ENCODE results near the gene MTR.

Gene MTR

DNA sequence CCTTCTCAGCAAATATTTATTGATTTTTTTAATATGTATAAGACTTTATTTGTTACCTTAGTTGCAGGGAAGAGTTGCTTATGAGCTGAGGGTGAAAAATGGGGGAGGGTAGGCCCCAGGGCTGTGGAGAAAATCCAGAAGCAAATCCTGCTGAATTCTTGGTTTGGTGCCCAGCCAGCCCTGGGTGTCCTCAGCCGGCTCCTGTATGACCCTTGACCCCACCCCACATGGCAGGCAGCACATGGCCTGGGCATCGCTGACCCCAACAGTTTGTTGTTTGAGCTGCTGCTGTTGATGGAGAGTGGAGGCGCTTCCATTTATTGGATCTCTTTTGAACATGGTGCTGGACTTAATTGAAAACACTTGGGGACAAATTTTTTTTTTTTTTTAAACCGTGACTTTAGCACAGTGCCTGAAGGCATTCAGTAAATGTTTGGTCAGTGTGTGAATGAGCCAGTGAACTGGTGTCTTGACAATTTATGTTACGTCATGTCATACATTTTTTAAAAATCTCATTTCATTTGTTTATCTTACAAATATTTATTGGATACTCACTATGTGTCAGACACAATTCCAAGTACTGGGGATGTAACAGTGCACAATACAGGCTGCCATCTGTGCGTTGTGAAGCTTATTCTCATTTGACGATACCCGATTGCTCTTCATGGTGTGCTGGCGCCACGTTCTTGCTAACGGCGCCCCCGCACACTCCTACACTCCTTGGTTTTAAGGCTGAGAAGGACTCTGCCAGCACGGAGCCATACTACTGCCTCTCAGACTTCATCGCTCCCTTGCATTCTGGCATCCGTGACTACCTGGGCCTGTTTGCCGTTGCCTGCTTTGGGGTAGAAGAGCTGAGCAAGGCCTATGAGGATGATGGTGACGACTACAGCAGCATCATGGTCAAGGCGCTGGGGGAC, 98.8 kb downstream of the MTR start:
- no peaks in the 10 kb centered on the region for H3K4me1 ChIP-seq (ENCODE audit: control extremely low read depth in 1 of 4, control insufficient read depth in 4 of 4, insufficient read depth in 4 of 4, low read length in 3 of 4)
- ChIA-PET POLR2A (interaction anchor here (0.6 kb wide), 1 partner anchor 333 kb away, joined by 5 read pairs; no protein-coding TSS in a partner anchor), CTCF (interaction anchor here (0.6 to 0.7 kb wide), 2 partner anchors 428 to 1376 kb away, joined by 3 read pairs; no protein-coding TSS in a partner anchor)
- H3K27ac ChIP-seq (ENCODE audit: insufficient read depth in 1 of 2, low read depth in 1 of 2, low read length in 2 of 2, poor library complexity in 1 of 2, severe bottlenecking in 2 of 2): no peak overlapping the region
- DNase-seq: no peak
- H3K9me3 ChIP-seq (ENCODE audit: control extremely low read depth in 1 of 5, control insufficient read depth in 4 of 5, insufficient read depth in 2 of 5, low read depth in 1 of 5, low read length in 4 of 5): no peaks in the 10 kb centered on the region
- 92% methylated on average over 14 of the region's 19 CpGs for WGBS (ENCODE audit: insufficient coverage)
- no peaks in the 10 kb centered on the region for H3K27me3 ChIP-seq (replicated peaks in 2 of 5; ENCODE audit: control insufficient read depth in 4 of 5, insufficient read depth in 5 of 5, low read length in 4 of 5)
- H3K36me3 ChIP-seq (ENCODE audit: control insufficient read depth in 4 of 4, insufficient read depth in 4 of 4, low read length in 3 of 4): peaks cover 16 to 96% (median 74%) of the 10 kb centered on the region in 4 experiments
- H3K4me3 ChIP-seq (ENCODE audit: control insufficient read depth in 1 of 7, extremely low read depth in 1 of 7, insufficient read depth in 4 of 7, low read depth in 2 of 7, low read length in 6 of 7): no peak overlapping the region

DNA sequence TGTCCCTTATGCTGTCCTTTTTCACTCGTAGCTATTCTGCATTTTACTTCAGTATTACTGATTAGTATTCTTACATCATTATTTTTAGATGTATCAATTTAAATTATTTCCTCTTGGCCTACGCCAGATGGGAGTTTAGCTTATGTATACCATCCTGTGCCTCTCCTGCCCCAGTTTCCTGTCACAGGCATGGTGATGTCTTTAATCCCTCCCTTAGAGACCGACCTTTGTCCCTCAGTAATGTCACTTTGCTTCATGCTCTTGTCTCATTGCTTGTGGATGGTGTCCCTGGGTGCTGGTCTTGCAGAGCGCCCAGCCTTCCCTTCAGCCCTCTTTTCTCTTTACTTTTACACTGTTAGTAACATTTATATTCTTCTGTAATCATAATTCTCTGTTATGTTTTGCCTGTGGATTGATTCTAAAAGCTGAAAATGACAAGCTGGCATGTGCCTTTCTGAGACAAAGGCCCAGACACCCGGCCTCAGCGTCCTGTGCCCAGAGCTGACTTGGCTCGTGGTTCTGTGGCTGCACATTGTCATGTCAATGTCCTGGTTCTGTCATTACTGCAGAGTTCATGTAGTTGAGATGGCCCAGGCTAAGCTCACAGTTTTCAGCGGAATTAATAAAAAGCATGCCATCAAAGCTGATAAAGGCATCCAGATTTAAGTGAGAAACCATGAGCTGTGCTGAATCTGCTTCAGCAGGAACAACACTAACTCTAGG, 100.7 kb downstream of the MTR start:
- Histone ChIP-seq H3K4me3 (ENCODE audit: control insufficient read depth in 1 of 7, extremely low read depth in 1 of 7, insufficient read depth in 4 of 7, low read depth in 2 of 7, low read length in 6 of 7) (no peak overlapping the region), H3K27me3 (replicated peaks in 2 of 5; ENCODE audit: control insufficient read depth in 4 of 5, insufficient read depth in 5 of 5, low read length in 4 of 5) (no peaks in the 10 kb centered on the region), H3K27ac (ENCODE audit: insufficient read depth in 1 of 2, low read depth in 1 of 2, low read length in 2 of 2, poor library complexity in 1 of 2, severe bottlenecking in 2 of 2) (no peak overlapping the region), H3K9me3 (ENCODE audit: control extremely low read depth in 1 of 5, control insufficient read depth in 4 of 5, insufficient read depth in 2 of 5, low read depth in 1 of 5, low read length in 4 of 5) (no peaks in the 10 kb centered on the region), H3K36me3 (ENCODE audit: control insufficient read depth in 4 of 4, insufficient read depth in 4 of 4, low read length in 3 of 4) (peaks cover 15 to 87% (median 71%) of the 10 kb centered on the region in 4 experiments), H3K4me1 (ENCODE audit: control extremely low read depth in 1 of 4, control insufficient read depth in 4 of 4, insufficient read depth in 4 of 4, low read length in 3 of 4) (no peaks in the 10 kb centered on the region)
- WGBS (ENCODE audit: insufficient coverage): 97% methylated on average over 6 of the region's 8 CpGs
- ChIA-PET CTCF (interaction anchor here (1.0 kb wide), 1 partner anchor 7 kb away, joined by 3 read pairs; no protein-coding TSS in a partner anchor), POLR2A (no interaction called here)
- no peak for DNase-seq

DNA sequence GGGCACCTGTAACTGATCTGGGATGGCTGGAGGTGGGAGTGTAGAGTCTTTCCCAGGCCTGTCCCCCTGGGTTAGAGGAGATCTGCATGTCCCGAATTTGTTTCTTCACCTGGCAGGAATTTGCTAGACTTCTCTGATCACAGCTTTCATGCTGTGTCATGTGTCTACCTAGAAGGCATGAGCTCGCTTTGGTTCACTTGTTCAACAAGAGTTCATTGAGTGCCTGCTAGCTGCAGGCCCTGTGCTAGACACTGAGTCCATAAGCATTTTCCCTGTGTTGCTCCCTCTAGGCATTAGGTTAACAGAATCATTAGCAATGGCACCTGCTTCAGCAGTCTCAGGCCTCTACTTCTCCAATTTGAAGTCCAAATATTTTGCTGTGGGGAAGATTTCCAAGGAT, 101.6 kb downstream of the MTR start:
- ChIA-PET POLR2A (no interaction called here), CTCF (interaction anchor here (1.0 kb wide), 1 partner anchor 8 kb away, joined by 3 read pairs; no protein-coding TSS in a partner anchor)
- no peaks in the 10 kb centered on the region for H3K9me3 ChIP-seq (ENCODE audit: control extremely low read depth in 1 of 5, control insufficient read depth in 4 of 5, insufficient read depth in 2 of 5, low read depth in 1 of 5, low read length in 4 of 5)
- 100% methylated on average over 2 of the region's 2 CpGs for WGBS (ENCODE audit: insufficient coverage)
- DNase-seq: no peak
- H3K4me1 ChIP-seq (ENCODE audit: control extremely low read depth in 1 of 4, control insufficient read depth in 4 of 4, insufficient read depth in 4 of 4, low read length in 3 of 4): no peaks in the 10 kb centered on the region
- no peak overlapping the region for H3K4me3 ChIP-seq (ENCODE audit: control insufficient read depth in 1 of 7, extremely low read depth in 1 of 7, insufficient read depth in 4 of 7, low read depth in 2 of 7, low read length in 6 of 7)
- no peak overlapping the region for H3K27ac ChIP-seq (ENCODE audit: insufficient read depth in 1 of 2, low read depth in 1 of 2, low read length in 2 of 2, poor library complexity in 1 of 2, severe bottlenecking in 2 of 2)
- peaks cover 12 to 86% (median 68%) of the 10 kb centered on the region in 4 experiments for H3K36me3 ChIP-seq (ENCODE audit: control insufficient read depth in 4 of 4, insufficient read depth in 4 of 4, low read length in 3 of 4)
- H3K27me3 ChIP-seq (replicated peaks in 2 of 5; ENCODE audit: control insufficient read depth in 4 of 5, insufficient read depth in 5 of 5, low read length in 4 of 5): no peaks in the 10 kb centered on the region

DNA sequence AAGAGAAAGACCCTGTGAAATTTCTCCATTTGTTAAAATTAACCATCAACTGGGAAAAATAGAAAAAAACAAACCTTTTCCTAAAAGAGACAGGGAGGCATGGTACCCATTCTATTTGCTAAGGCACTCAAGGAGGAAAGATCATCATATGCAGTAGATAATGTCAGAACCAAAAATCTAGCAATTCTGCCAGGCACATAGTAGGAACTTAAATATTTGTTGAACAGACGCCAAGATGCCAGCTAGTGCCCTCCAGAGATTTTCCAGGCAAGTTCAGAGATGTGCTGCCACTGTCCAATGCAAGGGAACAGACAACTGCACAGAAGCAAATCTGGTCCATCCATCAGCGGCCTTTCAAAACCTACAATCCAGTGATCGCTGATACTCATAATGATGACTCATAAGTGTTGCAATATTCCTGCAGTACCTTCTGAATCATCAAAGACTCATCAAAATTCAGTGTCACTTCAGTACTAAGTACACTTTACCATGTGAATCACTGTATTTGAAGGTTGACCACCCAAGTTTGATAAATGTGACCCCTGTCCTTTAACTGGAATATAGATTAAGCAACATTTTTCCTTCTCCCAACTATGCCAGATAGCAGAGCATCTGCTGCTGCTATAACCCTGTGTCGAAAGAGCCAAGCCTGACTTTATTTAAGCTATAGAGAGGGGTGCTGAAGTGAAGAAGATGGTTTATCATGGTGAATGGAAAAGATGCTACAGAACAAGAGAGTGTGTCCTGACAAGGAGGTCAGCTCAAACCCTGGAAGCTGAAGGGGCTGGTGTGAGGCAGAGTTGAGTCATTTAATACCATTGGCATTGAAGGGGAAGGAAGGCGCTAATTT, 110.0 kb downstream of the MTR start:
- ChIA-PET CTCF (no interaction called here), POLR2A (no interaction called here)

DNA sequence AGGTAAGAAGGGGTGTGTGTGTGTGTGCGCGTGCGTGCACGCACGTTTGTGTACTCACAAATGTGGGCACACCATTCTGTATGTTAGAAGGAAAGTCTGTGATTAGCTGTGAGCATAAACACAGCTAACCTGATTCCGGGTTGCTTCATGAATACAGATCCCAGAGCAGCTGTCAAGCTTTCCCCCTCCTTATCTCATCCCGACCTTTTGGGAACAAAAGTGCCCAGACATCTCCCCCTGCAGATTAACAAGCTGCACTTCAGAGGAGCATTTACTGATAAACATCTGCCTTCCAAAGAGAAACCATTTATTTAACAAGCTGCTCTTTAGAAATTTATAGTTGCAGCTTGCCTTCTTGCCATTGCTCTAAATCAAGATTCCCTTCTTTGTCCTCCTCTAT, 112.1 kb downstream of the MTR start:
- no peaks in the 10 kb centered on the region for H3K4me1 ChIP-seq (ENCODE audit: control extremely low read depth in 1 of 4, control insufficient read depth in 4 of 4, insufficient read depth in 4 of 4, low read length in 3 of 4)
- 25% methylated on average over 1 of the region's 7 CpGs for WGBS (ENCODE audit: insufficient coverage)
- ChIA-PET CTCF (no interaction called here), POLR2A (no interaction called here)
- H3K9me3 ChIP-seq (ENCODE audit: control extremely low read depth in 1 of 5, control insufficient read depth in 4 of 5, insufficient read depth in 2 of 5, low read depth in 1 of 5, low read length in 4 of 5): peaks cover 0 to 4% (median 0%) of the 10 kb centered on the region in 5 experiments
- DNase-seq: no peak
- H3K27me3 ChIP-seq (replicated peaks in 2 of 5; ENCODE audit: control insufficient read depth in 4 of 5, insufficient read depth in 5 of 5, low read length in 4 of 5): no peaks in the 10 kb centered on the region
- no peak overlapping the region for H3K27ac ChIP-seq (ENCODE audit: insufficient read depth in 1 of 2, low read depth in 1 of 2, low read length in 2 of 2, poor library complexity in 1 of 2, severe bottlenecking in 2 of 2)
- peaks cover 0 to 4% (median under 1%) of the 10 kb centered on the region in 4 experiments for H3K36me3 ChIP-seq (ENCODE audit: control insufficient read depth in 4 of 4, insufficient read depth in 4 of 4, low read length in 3 of 4)
- no peak overlapping the region for H3K4me3 ChIP-seq (ENCODE audit: control insufficient read depth in 1 of 7, extremely low read depth in 1 of 7, insufficient read depth in 4 of 7, low read depth in 2 of 7, low read length in 6 of 7)

More for the DNA sequence above, 110.0 kb downstream of the MTR start:
- Histone ChIP-seq H3K36me3 (ENCODE audit: control insufficient read depth in 4 of 4, insufficient read depth in 4 of 4, low read length in 3 of 4) (peaks cover 0 to 18% (median 9%) of the 10 kb centered on the region in 4 experiments), H3K4me3 (ENCODE audit: control insufficient read depth in 1 of 7, extremely low read depth in 1 of 7, insufficient read depth in 4 of 7, low read depth in 2 of 7, low read length in 6 of 7) (no peak overlapping the region), H3K4me1 (ENCODE audit: control extremely low read depth in 1 of 4, control insufficient read depth in 4 of 4, insufficient read depth in 4 of 4, low read length in 3 of 4) (no peaks in the 10 kb centered on the region), H3K27ac (ENCODE audit: insufficient read depth in 1 of 2, low read depth in 1 of 2, low read length in 2 of 2, poor library complexity in 1 of 2, severe bottlenecking in 2 of 2) (no peak overlapping the region), H3K9me3 (ENCODE audit: control extremely low read depth in 1 of 5, control insufficient read depth in 4 of 5, insufficient read depth in 2 of 5, low read depth in 1 of 5, low read length in 4 of 5) (peaks cover 0 to 4% (median 0%) of the 10 kb centered on the region in 5 experiments), H3K27me3 (replicated peaks in 2 of 5; ENCODE audit: control insufficient read depth in 4 of 5, insufficient read depth in 5 of 5, low read length in 4 of 5) (no peaks in the 10 kb centered on the region)
- 96% methylated on average over 5 of the region's 5 CpGs for WGBS (ENCODE audit: insufficient coverage)
- peak in 2 of 3 donors; percentile 24 to 26 for DNase-seq

DNA sequence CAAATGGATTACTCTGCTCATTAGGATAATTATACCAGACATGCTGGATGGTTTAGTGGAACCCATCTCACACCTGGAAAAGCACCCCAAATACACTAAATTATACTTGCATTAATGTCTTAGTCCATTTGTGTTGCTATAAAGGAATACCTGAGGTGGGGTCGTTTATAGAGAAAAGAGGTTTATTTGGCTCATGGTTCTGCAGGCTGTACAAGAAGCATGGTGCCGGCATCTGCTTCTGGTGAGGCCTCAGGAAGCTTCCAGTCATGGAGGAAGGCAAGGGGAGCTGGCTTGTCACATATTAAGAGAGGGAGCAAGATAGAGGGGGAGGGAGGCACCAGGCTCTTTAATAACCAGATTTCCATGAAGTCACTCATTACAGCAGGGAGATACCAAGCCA, 113.6 kb downstream of the MTR start:
- WGBS (ENCODE audit: insufficient coverage): 100% methylated on average over 2 of the region's 2 CpGs
- ChIA-PET CTCF (no interaction called here), POLR2A (no interaction called here)
- H3K36me3 ChIP-seq (ENCODE audit: control insufficient read depth in 4 of 4, insufficient read depth in 4 of 4, low read length in 3 of 4): no peaks in the 10 kb centered on the region
- DNase-seq: no peak
- no peak overlapping the region for H3K27ac ChIP-seq (ENCODE audit: insufficient read depth in 1 of 2, low read depth in 1 of 2, low read length in 2 of 2, poor library complexity in 1 of 2, severe bottlenecking in 2 of 2)
- H3K4me3 ChIP-seq (ENCODE audit: control insufficient read depth in 1 of 7, extremely low read depth in 1 of 7, insufficient read depth in 4 of 7, low read depth in 2 of 7, low read length in 6 of 7): no peak overlapping the region
- H3K4me1 ChIP-seq (ENCODE audit: control extremely low read depth in 1 of 4, control insufficient read depth in 4 of 4, insufficient read depth in 4 of 4, low read length in 3 of 4): no peaks in the 10 kb centered on the region
- peaks cover 0 to 4% (median 0%) of the 10 kb centered on the region in 5 experiments for H3K9me3 ChIP-seq (ENCODE audit: control extremely low read depth in 1 of 5, control insufficient read depth in 4 of 5, insufficient read depth in 2 of 5, low read depth in 1 of 5, low read length in 4 of 5)
- no peaks in the 10 kb centered on the region for H3K27me3 ChIP-seq (replicated peaks in 2 of 5; ENCODE audit: control insufficient read depth in 4 of 5, insufficient read depth in 5 of 5, low read length in 4 of 5)
